Measurements from ENCODE around the gene IL10RA. TPM values are rescaled to one million over a fixed set of nuclear protein-coding genes. Genes with fewer than 3 reads are reported as not detected.

The IL10RA gene
- total and polyA plus RNA-seq, 9 of the 15 experiments (the other 6 are each of a cell fraction or from before 2014, with no cell fraction given) = 0.17 to 17.3 (median 2.9) TPM

DNA sequence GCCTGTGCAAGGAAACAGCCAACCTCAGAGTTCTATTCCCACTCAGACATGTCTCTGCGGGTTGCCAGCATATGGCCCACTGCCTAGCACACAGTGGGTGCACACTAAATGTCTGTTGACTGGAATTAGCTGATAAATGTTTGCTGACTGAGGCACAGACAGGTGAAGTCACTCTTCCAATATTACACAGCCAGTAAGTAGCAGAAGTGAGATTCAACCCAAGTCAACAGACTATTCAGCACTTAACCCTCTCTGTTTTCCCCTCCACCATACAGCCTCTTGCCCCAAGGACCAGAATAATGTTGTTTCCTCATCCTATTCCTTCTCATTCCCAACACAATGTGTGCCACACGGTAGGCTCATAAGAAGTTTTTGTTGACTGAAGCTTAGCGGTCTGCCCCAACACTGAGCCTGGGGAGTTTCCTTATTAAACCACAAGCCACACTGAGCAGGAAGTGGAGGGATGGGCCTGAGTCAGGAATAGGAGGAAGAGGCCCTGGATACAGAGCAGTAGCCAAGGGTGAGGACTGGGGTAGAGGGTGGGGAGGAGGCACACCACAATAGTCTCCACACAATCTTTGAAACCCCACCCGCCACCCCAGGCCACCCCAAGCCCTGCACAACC is 15.7 kb upstream of the IL10RA start (continued):
- TF ChIP-seq E2F1 (CRISPR knock-in tag; IDR thresholded peaks at IDR 0.05) (no peak), TSC22D4 (tag; IDR thresholded peaks at IDR 0.05) (no peak), FOXA3 (CRISPR knock-in tag; conservative IDR thresholded peaks at IDR 0.05 in 1 of 2, IDR thresholded peaks at IDR 0.05 in 1 of 2) (0 out of 4 replicates have a peak, but pooled peaks of 1 of the 2 experiments have one; percentile 34), ZBTB1 (CRISPR knock-in tag; IDR thresholded peaks at IDR 0.05; ENCODE audit: borderline replicate concordance, low read depth) (no peak), NCOR1 (IDR thresholded peaks at IDR 0.05) (no peak), RAD51 (IDR thresholded peaks at IDR 0.05; ENCODE audit: borderline replicate concordance, low read depth) (no peak), NFXL1 (CRISPR knock-in tag; IDR thresholded peaks at IDR 0.05) (peak; percentile 56; the same call in 1 of the 2 replicates), SMARCA5 (IDR thresholded peaks at IDR 0.05) (peak; percentile 42; the same call in 1 of the 2 replicates), ETV1 (tag; conservative IDR thresholded peaks at IDR 0.05; ENCODE audit: low read depth) (peak; percentile 19; the same call in 1 of the 2 replicates), PKNOX1 (IDR thresholded peaks at IDR 0.05) (no peak), SMAD2 (IDR thresholded peaks at IDR 0.05; ENCODE audit: low read depth, low read length) (no peak), ETV6 (IDR thresholded peaks at IDR 0.05; ENCODE audit: borderline replicate concordance in 1 of 2, low read depth in 2 of 2, low read length in 1 of 2) (peak in 1 of 2 experiments; percentile 71; a peak in 1 of 4 replicates), ETV6 (CRISPR knock-in tag; IDR thresholded peaks at IDR 0.05; ENCODE audit: borderline replicate concordance) (no peak), SPI1 (IDR thresholded peaks at IDR 0.05; ENCODE audit: borderline replicate concordance, low read depth, low read length) (peak; percentile 34; the same call in 1 of the 2 replicates)
